DMS114 treated with DMSO at 0.1 percent for 48 hours (cell line): Measurements from ENCODE around the gene SOX11.
"Not testable (repeated sequence)": the region's sequence is repeated elsewhere in the genome, so short reads cannot be mapped to it uniquely, and the experiment has no call there.

Experiments used
- DNase-seq: peaks from one replicate; lab custom pipeline; 2025; ENCODE audit not compliant: unreplicated experiment; lab: John Stamatoyannopoulos, UW

The SOX11 gene

DNA sequence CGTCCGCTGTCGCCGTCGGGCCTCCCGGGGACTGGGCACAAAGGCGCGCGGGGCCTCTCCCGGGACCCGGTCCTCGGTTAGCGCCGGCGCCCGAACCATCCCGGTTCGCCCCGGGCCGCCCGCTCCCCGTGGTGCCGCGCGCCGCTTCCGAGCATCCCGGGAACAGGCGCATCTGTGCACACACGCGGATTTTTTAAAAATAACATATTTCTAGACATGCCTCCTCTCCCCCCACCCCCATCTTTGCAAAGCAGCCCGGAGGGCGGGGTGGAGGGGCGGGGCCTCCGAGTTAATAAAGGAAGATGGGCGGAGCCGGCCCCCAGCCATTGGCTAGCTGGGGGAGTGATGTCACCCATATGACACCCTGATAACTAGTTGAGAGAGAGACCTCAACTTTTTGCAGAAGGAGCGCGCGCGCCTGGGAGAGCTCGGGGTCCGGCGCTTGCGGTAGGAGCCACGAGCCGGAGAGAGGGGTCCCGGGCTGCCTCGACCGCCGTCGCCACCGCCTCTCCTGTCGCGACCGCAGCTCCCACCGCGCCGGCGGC, at the start of gene SOX11:
SOX11 (plus strand) TSS at position 400 of the 545 bp plus-strand sequence. CDS start 338 bp downstream, outside the sequence.
- no peak for DNase-seq

DNA sequence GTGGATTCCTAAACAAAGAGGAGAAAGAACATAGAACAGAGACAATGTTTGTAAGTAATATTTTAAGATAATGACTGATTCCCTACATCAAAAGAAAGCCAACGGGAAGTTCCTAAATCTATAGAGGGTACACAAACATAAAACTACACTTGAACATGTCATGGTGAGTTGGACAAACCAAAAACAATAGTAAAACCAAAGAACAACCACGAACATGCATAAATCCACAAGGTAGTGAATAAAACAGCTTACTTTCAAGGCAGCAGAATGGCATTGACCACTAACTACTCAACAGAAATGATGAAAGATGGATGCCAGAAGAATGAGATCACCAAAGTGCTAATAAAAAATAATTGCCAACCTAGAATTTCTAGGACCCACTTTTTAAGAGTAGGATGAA, 39.5 kb upstream of the SOX11 start:
- DNase-seq = not testable (repeated sequence)

DNA sequence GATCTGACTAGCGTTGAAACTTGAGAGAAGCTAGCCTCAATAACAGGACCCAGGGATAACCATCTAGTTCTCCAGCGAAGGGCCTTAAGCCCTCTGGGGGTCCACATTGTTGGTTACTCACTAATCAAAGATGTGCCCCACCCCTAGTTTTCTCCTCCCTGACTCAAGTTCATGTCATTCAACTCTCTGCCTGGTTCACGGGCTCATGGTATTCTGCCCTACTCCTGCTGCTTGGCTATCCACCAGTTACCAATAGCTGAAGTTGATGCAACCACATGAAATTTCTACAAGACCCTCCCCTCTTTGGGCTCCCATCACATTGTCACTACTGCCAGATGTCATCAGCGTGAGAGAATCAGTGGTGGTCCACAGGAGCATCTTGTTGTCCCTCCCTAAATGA, 38.4 kb upstream of the SOX11 start:
- DNase-seq = not testable (repeated sequence)

DNA sequence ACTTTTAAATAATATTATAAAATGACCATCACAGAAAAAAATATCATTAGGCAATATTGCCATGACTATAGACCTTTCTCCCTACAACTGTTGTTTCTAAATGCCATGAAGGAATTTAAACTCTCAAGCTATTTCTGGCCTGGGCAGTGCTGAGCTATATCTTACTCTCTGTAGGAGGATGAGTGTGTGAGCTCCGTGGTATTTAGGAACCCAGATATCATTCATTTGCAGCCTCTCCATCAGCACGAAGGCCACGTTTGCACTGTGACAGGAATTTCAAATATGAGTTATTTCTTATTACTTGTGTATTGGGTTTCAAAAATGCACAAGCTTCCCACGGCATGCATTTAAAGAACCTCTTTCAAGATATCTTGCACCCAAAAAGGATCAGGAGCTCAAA, 35.0 kb upstream of the SOX11 start:
- DNase-seq = no peak

DNA sequence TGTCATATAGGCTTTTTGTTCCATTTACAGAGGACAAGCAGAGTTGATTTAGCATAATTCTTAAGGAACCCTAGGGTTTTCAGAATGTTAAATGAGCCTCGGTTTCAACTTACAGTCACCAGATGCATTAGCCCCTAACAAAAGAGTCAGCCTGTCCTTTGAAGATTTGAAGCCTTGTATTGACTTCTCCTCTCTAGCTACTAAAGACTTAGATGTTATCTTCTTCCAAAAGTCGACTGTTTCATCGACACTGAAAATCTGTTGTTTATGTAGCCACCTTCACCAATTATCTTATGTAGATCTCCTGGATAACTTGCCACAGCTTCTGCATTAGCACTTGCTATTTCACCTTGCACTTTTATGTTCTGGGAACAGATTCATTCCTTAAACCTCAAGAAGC, 31.6 kb upstream of the SOX11 start:
- DNase-seq = no peak

DNA sequence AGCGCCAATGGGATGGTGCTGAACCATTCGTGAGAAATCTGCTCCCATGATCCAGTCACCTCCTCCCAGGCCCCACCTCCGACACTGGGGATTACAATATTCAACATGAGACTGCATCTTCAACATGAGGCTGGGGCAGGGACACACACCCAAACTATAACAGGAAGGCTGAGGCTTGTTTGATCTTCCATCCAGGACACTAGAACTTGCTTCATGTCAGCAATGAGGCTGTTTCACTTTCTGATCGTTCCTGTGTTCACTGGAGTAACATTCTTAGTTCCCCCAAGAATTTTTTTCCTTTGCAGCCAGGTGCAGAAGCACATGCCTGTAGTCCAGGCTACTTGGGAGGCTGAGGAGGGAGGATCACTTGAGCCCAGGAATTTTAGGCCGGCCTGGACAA, 30.8 kb upstream of the SOX11 start:
- DNase-seq = no peak

DNA sequence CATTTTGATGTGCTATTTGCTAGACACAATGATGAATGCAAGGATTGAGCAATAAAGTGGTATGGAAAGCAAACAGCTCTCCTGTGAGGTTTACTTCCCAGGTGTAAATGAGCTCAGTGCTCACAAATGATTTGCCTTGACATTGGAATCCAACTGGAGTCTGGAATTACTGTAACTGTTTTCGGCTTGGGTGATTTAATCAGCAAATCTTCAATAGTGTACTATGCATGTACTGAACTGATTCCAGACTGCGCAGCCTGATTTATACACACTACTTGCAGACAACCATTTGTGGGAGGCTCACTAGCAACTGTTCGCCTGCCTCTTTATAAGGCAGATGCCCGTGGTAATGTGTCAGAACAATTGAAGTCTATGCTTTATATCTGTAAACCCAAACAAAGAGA, 27.9 kb upstream of the SOX11 start:
- no peak for DNase-seq

DNA sequence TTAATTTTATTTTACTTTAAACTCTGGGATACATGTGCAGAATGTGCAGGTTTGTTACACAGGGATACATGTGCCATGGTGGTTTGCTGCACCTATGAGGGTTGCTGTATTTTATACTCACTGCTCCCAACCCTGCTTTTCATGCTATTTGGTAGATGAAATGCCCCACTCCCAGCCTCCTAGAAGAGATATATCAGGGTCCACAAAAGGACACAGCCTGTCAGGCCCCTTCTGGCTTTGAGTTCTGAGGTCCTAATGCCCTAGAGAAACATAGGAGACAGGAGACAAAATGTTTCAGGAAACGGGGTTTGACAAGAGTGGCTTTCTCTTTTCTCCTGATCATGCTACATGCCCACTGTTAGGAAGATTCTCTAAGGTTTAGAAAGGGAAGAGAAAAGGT, 27.1 kb upstream of the SOX11 start:
- DNase-seq = no peak

DNA sequence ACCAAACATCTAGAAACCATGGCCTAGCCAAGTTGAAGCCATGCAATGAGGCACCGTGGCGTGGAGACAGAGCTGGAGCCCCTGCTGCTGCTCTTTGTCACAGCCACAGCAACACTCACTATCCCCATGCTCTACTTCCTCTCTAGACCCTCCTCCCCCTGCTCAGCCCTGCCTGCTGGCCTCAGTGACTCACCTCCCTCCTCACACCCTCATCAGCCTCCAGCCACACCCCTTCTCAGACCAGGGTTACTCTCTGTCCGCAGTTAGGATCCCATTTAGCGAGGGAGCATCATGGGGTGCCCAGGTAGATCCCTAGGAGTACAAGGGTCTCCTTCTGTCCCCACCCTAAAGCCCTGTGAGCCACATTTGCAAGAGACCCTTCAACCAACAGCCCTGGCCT, 25.4 kb upstream of the SOX11 start:
- DNase-seq = no peak

DNA sequence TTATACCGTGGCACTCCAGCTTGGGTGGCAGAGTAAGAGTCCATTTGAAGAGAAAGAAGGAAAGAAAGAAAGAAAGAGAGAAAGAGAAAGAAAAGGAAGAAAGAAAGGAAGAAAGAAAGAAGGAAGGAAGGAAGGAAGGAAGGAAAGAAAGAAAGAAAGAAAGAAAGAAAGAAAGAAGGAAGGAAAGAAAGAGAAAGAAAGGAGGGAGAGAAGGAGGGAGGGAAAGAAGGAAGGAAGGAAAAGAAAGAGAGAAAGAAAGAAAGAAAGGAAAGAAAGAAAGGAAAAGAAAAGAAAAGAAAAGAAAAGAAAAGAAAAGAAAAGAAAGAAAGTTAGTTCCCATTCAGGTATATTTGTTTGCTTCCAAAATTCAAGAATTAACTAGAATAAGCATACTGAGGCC, 24.5 kb upstream of the SOX11 start:
- not testable (repeated sequence) for DNase-seq

DNA sequence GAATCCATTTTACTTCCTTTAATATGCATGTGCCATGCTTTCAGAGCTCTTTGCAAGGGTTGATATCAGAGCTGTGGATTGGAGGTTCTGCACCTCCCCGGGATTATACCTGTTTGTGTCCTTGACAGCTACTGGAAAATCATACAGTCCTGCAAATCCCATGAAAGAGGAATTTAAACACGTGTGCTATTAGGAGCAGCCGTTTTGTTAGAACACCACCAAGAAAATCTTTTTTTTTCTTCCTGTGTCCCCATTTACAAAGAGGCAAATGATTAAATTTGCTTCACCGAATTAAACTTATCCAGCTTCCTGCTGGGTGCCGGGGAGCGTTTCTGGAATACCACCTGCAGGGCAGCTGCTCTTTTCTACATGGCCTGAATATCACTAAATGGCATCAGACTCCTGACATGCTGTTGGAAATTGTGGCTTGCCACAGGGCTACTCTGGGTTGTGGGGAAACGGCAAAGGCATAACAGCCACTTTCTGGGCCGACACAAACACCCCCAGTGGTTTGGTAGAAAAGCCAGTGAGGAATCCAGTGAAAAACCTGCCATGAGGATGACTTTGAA, 23.4 kb upstream of the SOX11 start:
- DNase-seq = no peak

DNA sequence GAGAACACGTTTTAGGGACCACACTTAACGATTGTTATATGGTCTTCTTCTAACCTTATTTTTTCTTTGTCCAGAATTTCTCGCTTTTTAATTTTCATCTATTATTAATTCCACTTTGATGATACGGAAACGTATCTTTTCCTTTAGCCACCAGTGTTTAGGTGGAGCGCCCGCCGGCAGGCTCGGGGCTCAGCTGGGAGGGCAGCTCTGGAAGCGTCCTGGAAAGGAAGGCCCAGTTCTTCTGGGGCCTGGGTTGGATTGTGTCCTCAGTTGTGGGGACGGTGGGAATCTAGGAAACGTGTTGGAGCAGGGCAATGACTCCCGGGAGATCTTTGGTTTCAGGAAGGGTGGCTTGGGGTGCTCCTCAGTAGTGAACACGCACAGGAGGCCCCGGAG, 19.4 kb upstream of the SOX11 start:
- DNase-seq = no peak

DNA sequence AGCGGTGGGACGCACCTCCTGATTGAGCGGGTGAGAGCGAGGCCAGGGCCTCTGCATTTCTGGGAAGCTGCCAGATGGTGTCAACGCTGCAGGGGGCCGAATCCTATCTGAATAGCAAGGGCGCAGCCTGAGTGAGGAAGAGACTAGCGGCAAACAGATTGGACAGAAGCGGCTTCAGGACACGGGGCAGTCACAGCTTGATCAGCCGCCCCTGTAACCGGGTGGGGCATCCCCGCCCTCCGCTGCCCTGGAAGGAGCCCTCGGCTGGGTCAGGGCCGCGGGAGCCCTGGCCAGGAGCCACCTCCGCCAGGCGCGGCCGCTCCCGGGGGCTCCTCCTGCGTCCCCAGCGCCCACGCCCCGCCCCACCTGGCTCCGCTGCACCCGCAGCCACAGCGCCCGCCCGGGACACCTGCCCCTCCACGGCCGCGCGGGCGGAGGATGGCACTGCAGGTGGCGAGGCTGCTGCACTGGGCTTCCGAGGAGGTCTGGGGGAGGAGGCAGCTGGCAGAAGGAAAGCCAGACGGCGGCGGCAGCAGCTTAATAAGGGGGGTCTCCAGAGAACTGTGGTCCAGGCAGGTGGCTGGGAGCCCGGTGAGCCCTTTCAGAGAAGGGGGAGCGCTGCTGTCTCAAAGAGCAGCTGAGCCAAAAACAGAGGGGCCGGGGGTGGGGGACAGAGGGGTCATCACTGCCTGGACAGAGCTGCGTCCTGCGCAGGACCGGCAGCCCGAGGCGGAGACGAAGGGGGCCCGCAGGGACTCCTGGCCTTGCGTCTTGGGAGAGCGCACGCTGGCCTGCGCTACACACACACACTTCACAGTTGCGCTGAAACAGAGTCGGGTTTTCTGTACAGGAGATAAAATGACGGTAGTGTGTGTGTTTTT, 18.8 kb upstream of the SOX11 start:
- no peak for DNase-seq

DNA sequence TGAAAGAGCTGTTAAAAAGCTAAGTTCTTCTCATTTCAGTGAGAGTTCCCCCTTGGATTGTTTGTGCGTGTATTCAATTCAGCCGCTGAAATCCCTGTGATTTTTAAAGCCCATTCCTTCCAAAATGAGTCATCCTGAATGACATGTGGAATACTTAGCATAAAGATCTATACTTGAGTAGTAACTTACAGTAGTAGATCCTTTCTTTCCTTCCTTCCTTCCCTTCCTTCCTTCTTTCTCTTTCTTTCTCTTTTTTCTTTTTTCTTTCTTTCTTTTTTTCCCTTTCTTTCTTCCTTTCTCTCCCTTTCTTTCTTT, 18.2 kb upstream of the SOX11 start:
- no peak for DNase-seq

DNA sequence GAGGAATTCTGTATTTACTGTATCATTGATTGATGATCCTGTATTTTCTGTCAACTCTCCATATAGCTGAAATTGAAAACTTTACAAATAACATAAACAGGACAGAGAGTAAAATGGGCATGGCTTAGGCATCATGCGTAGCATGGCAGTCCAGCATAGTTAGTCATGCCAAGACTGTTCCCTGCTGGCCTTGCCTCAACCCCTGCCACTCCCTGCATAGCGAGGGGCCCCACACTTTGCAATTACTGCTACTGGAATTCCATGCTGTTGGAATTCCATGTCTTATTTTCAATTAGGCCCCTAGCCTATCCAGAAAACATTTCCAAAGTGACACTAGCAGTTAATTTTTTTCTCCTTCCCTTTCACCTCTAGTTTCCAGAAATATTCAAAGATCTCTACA, 15.1 kb upstream of the SOX11 start:
- no peak for DNase-seq

DNA sequence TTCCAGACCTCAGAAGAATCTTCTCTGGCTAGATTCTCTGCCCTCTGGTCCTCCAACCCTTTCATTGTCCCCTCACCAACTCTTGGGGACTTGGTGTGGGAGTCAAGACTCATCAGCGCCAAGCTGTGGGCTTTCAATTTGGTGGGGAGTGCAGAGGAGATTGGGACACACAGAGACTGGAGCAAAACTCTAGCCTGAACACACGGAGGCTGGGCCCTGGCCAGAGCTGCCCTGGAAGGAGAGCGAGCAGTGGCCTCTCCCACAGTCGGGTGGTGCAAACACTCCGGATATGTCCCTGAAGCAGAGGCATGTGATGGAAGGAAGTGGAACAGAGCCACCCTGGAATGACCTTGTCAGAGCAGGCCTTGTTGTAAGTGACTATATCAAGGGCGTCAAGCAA, 8.7 kb upstream of the SOX11 start:
- DNase-seq = no peak

DNA sequence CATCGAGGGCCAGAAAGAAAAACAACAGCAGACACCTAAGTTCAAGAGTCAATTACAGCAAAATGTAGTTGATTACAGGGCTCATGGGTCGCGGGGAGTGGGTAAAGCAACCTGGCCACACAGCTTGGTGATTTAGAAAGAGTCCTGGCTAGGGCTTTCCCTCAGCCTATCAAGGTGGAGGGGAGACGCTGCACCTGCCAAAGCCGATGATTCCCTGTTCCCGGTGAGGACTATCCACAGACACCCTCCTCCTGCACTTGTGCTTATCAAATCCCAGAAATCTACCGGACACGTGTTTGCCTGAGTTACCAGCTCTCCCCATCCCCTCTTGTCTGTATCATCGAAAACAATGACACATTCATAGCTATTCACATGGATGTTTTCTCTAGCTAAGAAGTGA, 7.0 kb upstream of the SOX11 start:
- DNase-seq = no peak

DNA sequence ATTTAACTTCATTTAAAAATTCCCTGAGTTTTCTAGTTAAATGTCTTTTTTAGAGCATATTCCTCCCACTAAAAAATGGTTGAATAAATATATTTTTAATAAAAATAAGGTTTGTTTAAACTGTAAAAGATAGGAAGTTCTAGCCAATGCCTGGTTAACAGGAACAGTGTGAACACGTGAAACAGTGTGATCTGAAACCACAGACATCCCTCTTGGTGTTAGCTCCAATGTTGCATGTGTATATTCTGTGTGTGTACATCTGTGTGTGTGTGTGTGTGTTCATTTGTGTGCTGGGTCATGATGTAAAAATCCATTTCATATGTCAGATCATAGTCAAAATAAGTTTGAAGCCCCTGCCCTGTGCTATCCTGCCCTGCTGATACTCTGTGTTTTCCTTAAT, 6.1 kb upstream of the SOX11 start:
- no peak for DNase-seq

DNA sequence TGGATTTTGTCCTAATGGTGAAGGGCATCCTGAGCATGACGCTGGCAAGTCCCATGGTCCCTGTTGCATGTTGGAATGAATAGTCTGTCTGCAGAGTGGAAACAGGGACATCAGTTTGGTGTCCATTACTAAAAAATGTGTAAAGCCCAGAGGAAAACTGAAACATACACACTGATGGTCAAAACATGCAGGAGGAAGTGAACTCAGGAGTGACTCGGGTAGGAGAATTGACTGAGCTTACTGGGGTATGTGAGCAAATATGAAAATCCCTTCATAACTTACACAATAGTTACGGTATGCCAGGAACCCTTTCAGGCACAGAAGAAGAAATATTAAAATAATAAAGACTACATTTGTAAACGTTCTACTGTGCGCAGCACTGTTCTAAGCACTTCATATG, 5.6 kb upstream of the SOX11 start:
- DNase-seq = no peak

DNA sequence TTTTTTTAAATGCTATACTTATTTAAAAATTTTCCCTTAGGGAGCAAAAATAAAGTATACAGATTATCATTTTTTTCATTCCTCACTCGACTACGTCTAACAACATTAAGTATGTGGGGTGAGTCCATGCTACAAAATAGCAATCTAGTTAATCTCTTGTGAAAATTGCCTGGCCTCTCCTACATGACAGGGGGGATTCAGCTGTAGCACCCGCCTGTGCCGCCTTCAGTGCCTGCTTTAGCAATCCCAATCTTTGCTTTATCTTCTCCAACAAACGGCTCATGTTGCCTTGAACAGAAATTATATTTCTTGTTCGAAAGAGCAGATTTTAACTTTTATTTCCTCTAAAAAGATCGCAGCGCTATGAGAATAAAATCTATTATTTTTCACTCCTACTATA, 2.4 kb upstream of the SOX11 start:
- no peak for DNase-seq

DNA sequence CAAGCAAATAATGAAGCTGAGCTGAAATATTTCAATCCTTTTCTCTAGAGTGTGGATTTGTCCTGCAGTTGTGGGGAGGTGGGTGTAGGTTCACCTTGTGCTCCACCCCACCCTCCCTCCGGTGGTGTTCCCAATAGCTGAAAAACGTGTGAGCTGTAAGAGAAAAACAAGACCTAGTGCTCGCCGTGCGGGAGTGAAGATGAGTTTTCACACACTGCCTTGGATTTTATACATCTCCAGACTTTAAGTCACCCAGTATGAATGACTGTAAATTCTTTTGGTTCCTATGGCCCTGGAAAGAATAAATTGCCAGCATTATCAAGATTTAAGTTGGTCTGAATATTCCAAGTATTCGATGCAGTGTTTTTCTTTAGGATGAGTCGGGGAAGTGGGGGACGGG, 1.9 kb upstream of the SOX11 start:
- DNase-seq = no peak

DNA sequence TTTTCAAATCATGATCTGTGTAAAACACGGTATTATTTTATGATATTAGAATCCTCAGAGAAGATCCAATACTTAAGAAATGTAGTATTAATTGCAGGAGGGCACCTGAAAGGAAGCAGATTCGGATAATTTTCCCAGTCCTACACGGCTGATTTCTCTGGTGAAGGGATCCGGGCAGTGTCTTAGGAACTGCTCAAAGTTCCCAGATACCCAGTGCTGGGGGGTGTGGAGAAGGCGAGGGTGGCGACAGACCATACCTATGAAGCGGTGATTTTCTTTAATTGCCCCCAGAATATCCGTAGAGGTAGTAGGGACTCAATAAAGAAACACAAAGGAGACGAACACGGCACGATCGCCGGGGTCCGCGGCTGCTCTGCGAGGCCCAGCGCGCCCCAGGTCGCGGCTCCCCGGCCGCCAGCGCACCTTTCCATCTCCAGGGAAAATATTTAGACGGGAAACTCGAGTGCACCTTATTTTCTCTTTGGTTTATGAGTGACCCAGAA, 1.4 kb upstream of the SOX11 start:
- no peak for DNase-seq
